Measurements from ENCODE around the gene PCP4. TPM values are rescaled to one million over a fixed set of nuclear protein-coding genes. Genes with fewer than 3 reads are reported as not detected.
A peak's percentile ranks its signal among the peaks of the same experiment; 100 is the strongest.

Gene PCP4
- total RNA-seq, 2 experiments from 2014 or later = not detected

GRCh38 chr21:39966786-39967185 lies 99.5 kb downstream of the PCP4 start:
- intact Hi-C loops (cut with micrococcal nuclease; ENCODE audit: unreplicated experiment) = no loop called here
- CTCF ChIA-PET (ENCODE audit: unreplicated experiment) = no interaction called here
- POLR2A ChIA-PET = interaction anchor here (1.5 kb wide), 1 partner anchor 19 kb away, joined by 3 read pairs; no protein-coding TSS in a partner anchor

GRCh38 chr21:39968010-39968409 lies 100.8 kb downstream of the PCP4 start:
- POLR2A ChIA-PET = no interaction called here
- H3K9me2 ChIP-seq (ENCODE audit: insufficient read depth, low read length) = no peaks in the 10 kb centered on the region
- H3K79me2 ChIP-seq (ENCODE audit: insufficient read depth, low read depth, low read length) = no peaks in the 10 kb centered on the region
- no peak overlapping the region for H3K27ac ChIP-seq (ENCODE audit: low read depth, low read length, poor library complexity, severe bottlenecking)
- no peak overlapping the region for H2AFZ ChIP-seq (ENCODE audit: low read length)
- no peaks in the 10 kb centered on the region for H3K4me1 ChIP-seq (ENCODE audit: insufficient read depth, low read length, poor library complexity, severe bottlenecking)
- intact Hi-C loops (cut with micrococcal nuclease; ENCODE audit: unreplicated experiment) = no loop called here
- no peak overlapping the region for H3K4me2 ChIP-seq (ENCODE audit: low read length)
- no peaks in the 10 kb centered on the region for H3K9me3 ChIP-seq (ENCODE audit: low read length)
- no peaks in the 10 kb centered on the region for H4K20me1 ChIP-seq (ENCODE audit: insufficient read depth, low read length)
- BruUV-seq (replicated peaks) = no TSS peak
- H3K36me3 ChIP-seq (ENCODE audit: insufficient read depth, low read length) = no peaks in the 10 kb centered on the region
- CTCF ChIA-PET (ENCODE audit: unreplicated experiment) = no interaction called here
- TF ChIP-seq EZH2phosphoT487 (IDR thresholded peaks at IDR 0.05; ENCODE audit: borderline replicate concordance, low read depth, low read length) (no peak), CTCF (conservative IDR thresholded peaks at IDR 0.05; ENCODE audit: low read length) (0 out of 2 replicates have a peak, but pooled peaks have one; percentile 33)
- no peak for DNase-seq (ENCODE audit: low spot score)
- H3K4me3 ChIP-seq (ENCODE audit: low read depth, low read length, poor library complexity, severe bottlenecking) = no peak overlapping the region

More at GRCh38 chr21:39966786-39967185, 99.5 kb downstream of the PCP4 start:
- Histone ChIP-seq H3K36me3 (ENCODE audit: insufficient read depth, low read length) (no peaks in the 10 kb centered on the region), H4K20me1 (ENCODE audit: insufficient read depth, low read length) (no peaks in the 10 kb centered on the region), H3K9me3 (ENCODE audit: low read length) (no peaks in the 10 kb centered on the region), H3K9me2 (ENCODE audit: insufficient read depth, low read length) (no peaks in the 10 kb centered on the region), H3K4me3 (ENCODE audit: low read depth, low read length, poor library complexity, severe bottlenecking) (no peak overlapping the region), H2AFZ (ENCODE audit: low read length) (no peak overlapping the region), H3K79me2 (ENCODE audit: insufficient read depth, low read depth, low read length) (no peaks in the 10 kb centered on the region), H3K4me1 (ENCODE audit: insufficient read depth, low read length, poor library complexity, severe bottlenecking) (no peaks in the 10 kb centered on the region), H3K4me2 (ENCODE audit: low read length) (no peak overlapping the region), H3K27ac (ENCODE audit: low read depth, low read length, poor library complexity, severe bottlenecking) (no peak overlapping the region)
- BruUV-seq (replicated peaks) = no TSS peak
- DNase-seq (ENCODE audit: low spot score) = no peak
- no peak for TF ChIP-seq CTCF (conservative IDR thresholded peaks at IDR 0.05; ENCODE audit: low read length)
- no peak for TF ChIP-seq EZH2phosphoT487 (IDR thresholded peaks at IDR 0.05; ENCODE audit: borderline replicate concordance, low read depth, low read length)

DNA sequence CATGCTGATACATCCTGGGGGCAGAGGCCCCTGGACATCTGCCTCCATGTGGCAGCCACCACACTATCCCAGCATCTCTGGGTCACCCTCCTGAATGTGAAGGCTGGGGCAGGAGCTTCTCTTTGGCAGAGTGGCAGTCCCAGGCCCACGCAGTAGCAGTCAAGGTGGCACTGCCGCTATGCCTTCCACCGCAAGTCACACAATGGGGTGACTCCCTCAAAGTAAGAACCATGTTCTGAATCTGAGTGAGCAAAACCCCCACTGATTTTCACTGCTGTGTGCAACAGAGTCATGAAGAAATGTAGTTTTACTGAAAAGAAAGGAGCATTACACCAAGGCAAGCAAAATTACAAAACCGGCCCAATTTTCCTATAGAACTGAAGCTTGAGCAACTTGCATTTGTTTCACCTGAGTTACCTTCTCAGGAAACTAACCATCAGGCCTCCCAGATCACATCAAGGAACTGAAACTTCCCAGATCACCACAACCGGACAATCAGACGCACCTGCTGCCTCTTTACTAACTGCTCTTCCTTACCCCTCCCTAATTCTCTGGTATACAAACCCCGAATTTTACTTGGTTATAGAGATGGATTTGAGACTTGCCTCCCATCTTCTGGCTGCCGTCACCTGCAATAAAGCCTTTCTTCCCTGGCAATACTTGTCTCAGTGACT lies 102.6 kb downstream of the PCP4 start:
- Histone ChIP-seq H3K4me1 (ENCODE audit: insufficient read depth, low read length, poor library complexity, severe bottlenecking) (no peaks in the 10 kb centered on the region), H3K27ac (ENCODE audit: low read depth, low read length, poor library complexity, severe bottlenecking) (no peak overlapping the region), H4K20me1 (ENCODE audit: insufficient read depth, low read length) (no peaks in the 10 kb centered on the region), H3K79me2 (ENCODE audit: insufficient read depth, low read depth, low read length) (no peaks in the 10 kb centered on the region), H3K4me2 (ENCODE audit: low read length) (no peak overlapping the region), H3K4me3 (ENCODE audit: low read depth, low read length, poor library complexity, severe bottlenecking) (no peak overlapping the region), H2AFZ (ENCODE audit: low read length) (no peak overlapping the region), H3K9me3 (ENCODE audit: low read length) (no peaks in the 10 kb centered on the region), H3K9me2 (ENCODE audit: insufficient read depth, low read length) (no peaks in the 10 kb centered on the region), H3K36me3 (ENCODE audit: insufficient read depth, low read length) (no peaks in the 10 kb centered on the region)
- intact Hi-C loops (cut with micrococcal nuclease; ENCODE audit: unreplicated experiment) = no loop called here
- no peak for TF ChIP-seq CTCF (conservative IDR thresholded peaks at IDR 0.05; ENCODE audit: low read length)
- no peak for DNase-seq (ENCODE audit: low spot score)
- ChIA-PET CTCF (ENCODE audit: unreplicated experiment) (interaction anchor here (0.5 kb wide), 1 partner anchor 999 kb away, joined by 3 read pairs; no protein-coding TSS in a partner anchor), POLR2A (interaction anchor here (0.5 kb wide), 1 partner anchor 853 kb away, joined by 4 read pairs; no protein-coding TSS in a partner anchor)
- BruUV-seq (replicated peaks) = no TSS peak

All from OCI-LY7 (cell line).